DND-41 (cell line): ENCODE measurements around the gene DRICH1.
"Not testable (repeated sequence)": the region's sequence is repeated elsewhere in the genome, so short reads cannot be mapped to it uniquely, and the experiment has no call there.

Experiments
- ATAC-seq: fragments of 200-7000 bp; cut with Tn5 transposase; 3 replicates; pipeline ENCODE4 v1.9.1; 2021; ENCODE audit warnings: low read depth; ENCODE audit not compliant: insufficient read depth
- DNase-seq: peaks from one replicate; pipeline ENCODE4 v3.0.0-alpha.2; 2020
- H2AFZ ChIP-seq: 2 replicates; pipeline ENCODE4 v1.6.0; 2012; ENCODE audit warnings: low read depth, low read length
- H3K27ac ChIP-seq: 2 replicates; pipeline ENCODE4 v1.5.1; 2012; ENCODE audit warnings: low read length, inconsistent platforms
- H3K27me3 ChIP-seq: fragments of 200-600 bp; sonication (generic); 2 replicates; pipeline ENCODE4 v1.6.0; 2012; ENCODE audit warnings: low read length, mild to moderate bottlenecking, inconsistent platforms; ENCODE audit not compliant: insufficient read depth, poor library complexity
- H3K36me3 ChIP-seq: 2 replicates; pipeline ENCODE4 v1.5.1; 2012; ENCODE audit warnings: low read length, inconsistent platforms; ENCODE audit not compliant: insufficient read depth
- H3K4me1 ChIP-seq: 2 replicates; pipeline ENCODE4 v1.5.1; 2012; ENCODE audit warnings: mild to moderate bottlenecking, low read length; ENCODE audit not compliant: insufficient read depth
- H3K4me2 ChIP-seq: 2 replicates; pipeline ENCODE4 v1.6.0; 2012; ENCODE audit warnings: mild to moderate bottlenecking, moderate library complexity, low read length, inconsistent platforms; ENCODE audit not compliant: insufficient read depth
- H3K4me3 ChIP-seq, 2 experiments: fragments of 200-600 bp in 1 of 2; shearing (Covaris generic) in 1 of 2; 2 replicates each; pipeline ENCODE4 v1.5.1; 2012 to 2016; ENCODE audit warnings: inconsistent platforms in 2 of 2, low read length in 2 of 2, mild to moderate bottlenecking in 2 of 2, low read depth in 1 of 2, moderate library complexity in 1 of 2
- H3K79me2 ChIP-seq: 2 replicates; pipeline ENCODE4 v1.6.0; 2012; ENCODE audit warnings: low read length, inconsistent platforms; ENCODE audit not compliant: insufficient read depth
- H3K9ac ChIP-seq: 2 replicates; pipeline ENCODE4 v1.6.0; 2012; ENCODE audit warnings: low read depth, mild to moderate bottlenecking, inconsistent platforms, low read length, moderate library complexity
- H3K9me3 ChIP-seq: 2 replicates; pipeline ENCODE4 v1.5.1; 2012; ENCODE audit warnings: low read length, moderate library complexity, mild to moderate bottlenecking, inconsistent platforms; ENCODE audit not compliant: insufficient read depth, severe bottlenecking
- H4K20me1 ChIP-seq: 2 replicates; pipeline ENCODE4 v1.6.0; 2012; ENCODE audit warnings: low read length; ENCODE audit not compliant: insufficient read depth

Gene DRICH1

DNA sequence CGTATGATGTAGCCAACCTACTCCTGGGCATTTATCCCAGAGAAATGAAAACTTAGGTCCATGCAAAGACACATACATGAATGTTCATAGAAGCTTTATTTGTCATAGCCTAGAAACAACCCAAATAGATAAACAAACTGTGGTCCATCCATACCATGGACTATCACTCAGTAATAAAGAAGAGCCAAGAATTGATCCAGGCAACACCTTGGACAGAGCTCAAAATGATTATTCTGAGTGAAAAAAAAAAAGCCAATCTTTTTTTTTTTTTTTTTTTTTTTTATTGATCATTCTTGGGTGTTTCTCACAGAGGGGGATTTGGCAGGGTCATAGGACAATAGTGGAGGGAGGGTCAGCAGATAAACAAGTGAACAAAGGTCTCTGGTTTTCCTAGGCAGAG, 71.9 kb downstream of the DRICH1 start:
- H3K27me3 ChIP-seq, DNase-seq, H3K27ac ChIP-seq, H3K4me1 ChIP-seq, ATAC-seq, H3K9ac ChIP-seq, H2AFZ ChIP-seq, H3K9me3 ChIP-seq, H3K4me3 ChIP-seq, H3K36me3 ChIP-seq, H3K4me2 ChIP-seq, H4K20me1 ChIP-seq: not testable (repeated sequence)
- H3K79me2 ChIP-seq: peaks cover 17% of the 10 kb centered on the region; the same call in 1 of the 2 replicates
